Measurements from ENCODE around the gene MEP1B.

Gene MEP1B

DNA sequence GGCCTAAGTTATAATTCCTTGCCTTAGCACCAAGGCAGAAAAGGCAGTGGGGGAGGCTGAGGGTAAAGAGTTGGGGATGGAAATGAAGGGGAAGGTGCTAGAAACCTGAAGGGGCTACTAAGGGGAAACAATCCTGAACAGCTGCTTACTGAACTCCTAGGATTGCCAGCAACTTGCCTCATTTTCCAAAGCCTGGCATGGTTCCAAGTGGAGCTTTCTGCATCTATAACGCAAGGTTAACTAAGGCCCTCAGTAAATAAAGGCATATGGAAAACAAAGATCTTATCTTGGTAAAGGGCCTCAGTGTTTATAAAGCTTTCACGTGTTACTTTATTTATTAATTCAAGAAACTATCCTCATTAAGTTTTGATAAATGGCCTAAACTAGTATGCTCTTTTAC is 10.9 kb downstream of the MEP1B start:
- TF ChIP-seq, protein P1, sequence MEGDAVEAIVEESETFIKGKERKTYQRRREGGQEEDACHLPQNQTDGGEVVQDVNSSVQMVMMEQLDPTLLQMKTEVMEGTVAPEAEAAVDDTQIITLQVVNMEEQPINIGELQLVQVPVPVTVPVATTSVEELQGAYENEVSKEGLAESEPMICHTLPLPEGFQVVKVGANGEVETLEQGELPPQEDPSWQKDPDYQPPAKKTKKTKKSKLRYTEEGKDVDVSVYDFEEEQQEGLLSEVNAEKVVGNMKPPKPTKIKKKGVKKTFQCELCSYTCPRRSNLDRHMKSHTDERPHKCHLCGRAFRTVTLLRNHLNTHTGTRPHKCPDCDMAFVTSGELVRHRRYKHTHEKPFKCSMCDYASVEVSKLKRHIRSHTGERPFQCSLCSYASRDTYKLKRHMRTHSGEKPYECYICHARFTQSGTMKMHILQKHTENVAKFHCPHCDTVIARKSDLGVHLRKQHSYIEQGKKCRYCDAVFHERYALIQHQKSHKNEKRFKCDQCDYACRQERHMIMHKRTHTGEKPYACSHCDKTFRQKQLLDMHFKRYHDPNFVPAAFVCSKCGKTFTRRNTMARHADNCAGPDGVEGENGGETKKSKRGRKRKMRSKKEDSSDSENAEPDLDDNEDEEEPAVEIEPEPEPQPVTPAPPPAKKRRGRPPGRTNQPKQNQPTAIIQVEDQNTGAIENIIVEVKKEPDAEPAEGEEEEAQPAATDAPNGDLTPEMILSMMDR (IDR thresholded peaks at IDR 0.05; ENCODE audit: insufficient read depth, low read length, poor library complexity, severe bottlenecking) = no peak
- Histone ChIP-seq H3K4me3 (replicated peaks; ENCODE audit: low read depth, low read length) (no peak overlapping the region), H3K27me3 (replicated peaks; ENCODE audit: control insufficient read depth, insufficient read depth, low read length) (no peaks in the 10 kb centered on the region; the same call in none of the 2 replicates), H3K36me3 (ENCODE audit: control insufficient read depth, insufficient read depth, low read length) (no peaks in the 10 kb centered on the region)
- DNase-seq (ENCODE audit: extremely low read depth, insufficient read length) = no peak

DNA sequence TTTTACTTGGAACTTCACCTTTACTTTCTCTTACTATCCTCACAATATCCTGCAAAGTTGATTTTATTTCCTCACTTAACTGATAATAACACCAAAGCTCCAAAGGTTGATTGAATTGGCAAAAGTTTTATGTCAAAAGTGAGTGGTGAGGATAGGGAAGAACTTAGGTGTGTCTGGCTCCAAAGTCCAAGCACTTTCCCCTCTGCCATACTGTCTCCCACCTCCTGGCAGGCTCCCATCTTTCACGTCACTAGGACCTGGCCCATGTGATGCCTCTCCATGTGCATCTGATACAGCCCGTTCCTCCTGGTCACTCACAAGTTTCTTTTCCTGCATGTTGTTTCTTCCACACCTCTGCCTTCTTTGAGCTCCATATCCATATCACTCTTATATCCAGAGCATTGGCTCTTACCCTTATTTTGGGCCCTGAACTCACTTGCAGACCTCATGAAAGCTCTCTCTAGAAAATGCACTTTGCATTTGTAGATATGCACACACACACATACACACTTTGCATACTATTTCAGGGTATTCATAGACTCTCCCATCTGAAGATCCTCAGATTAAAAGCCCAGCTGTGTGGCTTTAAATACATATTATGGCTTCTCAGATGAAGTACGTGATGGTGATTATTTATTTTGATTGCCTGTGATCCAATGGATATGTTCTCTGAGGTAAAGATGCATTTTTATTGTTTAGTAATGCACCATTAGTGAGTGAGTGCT is 12.3 kb downstream of the MEP1B start:
- TF ChIP-seq, protein P1 (IDR thresholded peaks at IDR 0.05; ENCODE audit: insufficient read depth, low read length, poor library complexity, severe bottlenecking) = no peak
- Histone ChIP-seq H3K27me3 (replicated peaks; ENCODE audit: control insufficient read depth, insufficient read depth, low read length) (no peaks in the 10 kb centered on the region; the same call in none of the 2 replicates), H3K36me3 (ENCODE audit: control insufficient read depth, insufficient read depth, low read length) (no peaks in the 10 kb centered on the region), H3K4me3 (replicated peaks; ENCODE audit: low read depth, low read length) (no peak overlapping the region)
- no peak for DNase-seq (ENCODE audit: extremely low read depth, insufficient read length)

DNA sequence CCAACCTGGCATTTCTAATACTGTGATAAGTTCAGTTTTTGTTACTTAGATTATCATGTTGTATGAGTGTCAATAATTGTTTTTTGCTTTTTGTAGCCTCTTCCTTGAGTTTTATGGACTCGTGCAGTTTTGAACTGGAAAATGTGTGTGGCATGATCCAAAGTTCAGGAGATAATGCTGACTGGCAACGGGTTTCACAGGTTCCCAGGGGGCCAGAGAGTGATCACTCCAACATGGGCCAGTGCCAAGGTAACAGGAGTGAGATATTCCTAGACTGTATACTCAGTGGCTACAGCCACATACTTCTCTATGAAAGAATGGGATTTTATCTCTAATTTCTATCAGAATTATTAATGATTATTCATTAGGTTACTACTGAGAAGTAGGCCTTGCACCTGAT is 18.2 kb downstream of the MEP1B start:
- no peak for DNase-seq (ENCODE audit: extremely low read depth, insufficient read length)
- Histone ChIP-seq H3K4me3 (replicated peaks; ENCODE audit: low read depth, low read length) (no peak overlapping the region), H3K36me3 (ENCODE audit: control insufficient read depth, insufficient read depth, low read length) (no peaks in the 10 kb centered on the region), H3K27me3 (replicated peaks; ENCODE audit: control insufficient read depth, insufficient read depth, low read length) (no peaks in the 10 kb centered on the region; the same call in none of the 2 replicates)
- TF ChIP-seq, protein P1 (IDR thresholded peaks at IDR 0.05; ENCODE audit: insufficient read depth, low read length, poor library complexity, severe bottlenecking) = no peak

DNA sequence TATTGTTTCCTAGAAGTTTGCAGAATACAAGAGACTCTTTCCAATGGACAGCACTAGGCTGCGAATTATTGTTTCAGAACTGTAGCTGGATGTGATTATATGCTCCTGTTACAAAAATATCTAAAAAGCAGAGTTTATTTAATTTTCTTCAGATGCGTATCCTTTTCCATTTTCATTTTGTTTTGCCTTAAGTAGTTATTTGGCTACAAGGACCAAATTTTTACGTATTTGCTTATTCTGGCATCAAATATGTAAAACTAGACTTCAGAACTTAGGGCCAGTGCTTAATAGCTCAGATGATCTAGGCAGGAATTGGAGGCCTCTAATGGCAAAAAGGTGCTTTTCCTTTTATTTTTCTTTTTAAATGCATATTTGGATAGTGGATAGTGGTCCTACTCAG is 18.7 kb downstream of the MEP1B start:
- Histone ChIP-seq H3K27me3 (replicated peaks; ENCODE audit: control insufficient read depth, insufficient read depth, low read length) (no peaks in the 10 kb centered on the region; the same call in none of the 2 replicates), H3K4me3 (replicated peaks; ENCODE audit: low read depth, low read length) (no peak overlapping the region), H3K36me3 (ENCODE audit: control insufficient read depth, insufficient read depth, low read length) (no peaks in the 10 kb centered on the region)
- TF ChIP-seq, protein P1 (IDR thresholded peaks at IDR 0.05; ENCODE audit: insufficient read depth, low read length, poor library complexity, severe bottlenecking) = no peak
- DNase-seq (ENCODE audit: extremely low read depth, insufficient read length) = no peak

DNA sequence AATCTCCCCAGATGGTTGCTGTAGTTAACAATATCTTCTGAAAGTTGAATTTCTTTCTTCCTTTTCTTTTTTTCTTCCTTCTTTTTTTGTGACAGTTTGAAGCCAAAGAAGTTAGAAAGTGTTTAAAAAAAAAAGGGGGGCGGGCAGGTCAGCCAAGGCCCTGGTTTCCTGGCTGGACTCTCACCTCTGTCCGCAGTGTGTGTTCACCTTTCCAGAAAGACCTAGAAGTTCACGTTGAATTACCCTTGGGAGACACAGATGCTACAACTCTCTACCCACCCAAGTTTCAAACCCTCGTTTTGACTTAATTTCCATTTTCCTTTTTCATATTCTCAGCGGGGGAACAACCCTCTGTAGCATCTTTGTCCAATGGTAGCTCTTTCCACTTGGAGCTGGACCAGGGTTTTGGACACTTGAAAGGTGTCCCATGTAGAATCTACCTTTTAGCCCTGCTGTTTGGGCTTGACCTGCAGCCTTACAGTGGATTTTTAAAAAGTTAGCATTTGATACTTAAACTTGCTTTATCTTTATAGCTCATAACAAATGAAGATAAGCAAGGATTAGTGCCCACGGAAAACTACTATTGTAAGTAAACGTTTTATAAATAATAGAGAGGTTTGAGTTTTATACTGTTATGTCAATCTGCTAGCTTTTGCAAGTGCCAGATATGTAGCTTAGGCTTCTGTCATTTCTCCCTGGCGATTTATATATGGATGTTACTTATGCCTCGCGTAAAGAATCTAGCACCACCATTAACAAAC is 20.0 kb downstream of the MEP1B start:
- H3K4me3 ChIP-seq (replicated peaks; ENCODE audit: low read depth, low read length) = no peak overlapping the region
- TF ChIP-seq, protein P1 (IDR thresholded peaks at IDR 0.05; ENCODE audit: insufficient read depth, low read length, poor library complexity, severe bottlenecking) = no peak
- no peaks in the 10 kb centered on the region for H3K36me3 ChIP-seq (ENCODE audit: control insufficient read depth, insufficient read depth, low read length)
- no peak for DNase-seq (ENCODE audit: extremely low read depth, insufficient read length)
- no peaks in the 10 kb centered on the region; the same call in 1 of the 2 replicates for H3K27me3 ChIP-seq (replicated peaks; ENCODE audit: control insufficient read depth, insufficient read depth, low read length)

Measured in GM06990 (cell line).